Loucy (cell line): ENCODE data around the gene CCDC40.

Experiments used
- H2AFZ ChIP-seq: fragments of 200-600 bp; sonication (generic); 2 replicates; pipeline ENCODE4 v1.6.0; 2016; ENCODE audit warnings: antibody characterized with exemption, mild to moderate bottlenecking, low read length, moderate library complexity
- H3F3A ChIP-seq: fragments of 200-600 bp; 2 replicates; pipeline ENCODE4 v1.6.0; 2016; ENCODE audit warnings: antibody characterized with exemption, low read depth, mild to moderate bottlenecking
- H3K27me3 ChIP-seq: fragments of 200-600 bp; sonication (generic); 2 replicates; pipeline ENCODE4 v1.6.1; 2014; ENCODE audit warnings: low read length, mild to moderate bottlenecking; ENCODE audit not compliant: insufficient read depth, poor library complexity, severe bottlenecking
- H3K36me3 ChIP-seq: fragments of 200-600 bp; sonication (generic); 2 replicates; pipeline ENCODE4 v1.6.1; 2016; ENCODE audit warnings: low read length; ENCODE audit not compliant: insufficient read depth
- H3K4me1 ChIP-seq: fragments of 200-600 bp; sonication (generic); 2 replicates; pipeline ENCODE4 v1.5.1; 2014; ENCODE audit warnings: low read length, mild to moderate bottlenecking; ENCODE audit not compliant: insufficient read depth, poor library complexity, severe bottlenecking
- H3K4me2 ChIP-seq: fragments of 200-600 bp; sonication (generic); 2 replicates; pipeline ENCODE4 v1.6.0; 2014; ENCODE audit warnings: antibody characterized with exemption, low read length, low read depth, mild to moderate bottlenecking; ENCODE audit not compliant: poor library complexity, severe bottlenecking
- H3K4me3 ChIP-seq: fragments of 200-600 bp; sonication (generic); 2 replicates; pipeline ENCODE4 v1.5.1; 2014; ENCODE audit warnings: low read length, mild to moderate bottlenecking, mixed read lengths; ENCODE audit not compliant: poor library complexity, severe bottlenecking
- H3K79me2 ChIP-seq: fragments of 200-600 bp; sonication (generic); 2 replicates; pipeline ENCODE4 v1.6.1; 2014; ENCODE audit warnings: low read length; ENCODE audit not compliant: insufficient read depth
- H3K9ac ChIP-seq: fragments of 200-600 bp; sonication (generic); 2 replicates; pipeline ENCODE4 v1.6.0; 2014; ENCODE audit warnings: mild to moderate bottlenecking, low read depth, low read length, moderate library complexity; ENCODE audit not compliant: poor library complexity, severe bottlenecking
- H3K9me2 ChIP-seq: fragments of 200-600 bp; sonication (generic); replicated peaks from 2 replicates; pipeline ENCODE4 v1.6.1; 2016; ENCODE audit warnings: low read depth, low read length, mixed read lengths
- H3K9me3 ChIP-seq: fragments of 200-600 bp; sonication (generic); 2 replicates; pipeline ENCODE4 v1.6.1; 2014; ENCODE audit warnings: mild to moderate bottlenecking, antibody characterized with exemption, low read length, low read depth; ENCODE audit not compliant: insufficient read depth
- H4K20me1 ChIP-seq: fragments of 200-600 bp; sonication (generic); 2 replicates; pipeline ENCODE4 v1.6.0; 2014; ENCODE audit warnings: antibody characterized with exemption, low read length, mild to moderate bottlenecking; ENCODE audit not compliant: insufficient read depth, poor library complexity, severe bottlenecking
- CTCF ChIP-seq: fragments of 200-600 bp; sonication (generic); conservative IDR thresholded peaks from 2 replicates; pipeline ENCODE4 v1.5.1; 2014; ENCODE audit warnings: mild to moderate bottlenecking, antibody characterized with exemption, low read length
- EZH2phosphoT487 ChIP-seq: fragments of 200-600 bp; IDR thresholded peaks from 2 replicates; pipeline ENCODE4 v1.6.1; 2018; ENCODE audit warnings: antibody characterized with exemption, mild to moderate bottlenecking, moderate library complexity, borderline replicate concordance

CCDC40 gene

GRCh38 chr17:80096561-80097021 is 60.1 kb downstream of the CCDC40 start:
- H3K9me2 ChIP-seq: no peaks in the 10 kb centered on the region
- peaks cover 1% of the 10 kb centered on the region for H3K79me2 ChIP-seq
- H3K27me3 ChIP-seq: no peaks in the 10 kb centered on the region
- no peaks in the 10 kb centered on the region for H3K9me3 ChIP-seq
- no peak overlapping the region for H3K4me2 ChIP-seq
- no peaks in the 10 kb centered on the region for H4K20me1 ChIP-seq
- no peak overlapping the region for H2AFZ ChIP-seq
- no peak for TF ChIP-seq CTCF
- no peak for TF ChIP-seq EZH2phosphoT487
- H3K4me1 ChIP-seq: peaks cover 13% of the 10 kb centered on the region
- H3K36me3 ChIP-seq: no peaks in the 10 kb centered on the region
- H3F3A ChIP-seq: no peaks in the 10 kb centered on the region
- no peak overlapping the region for H3K9ac ChIP-seq
- H3K4me3 ChIP-seq: no peak overlapping the region

- Histone ChIP-seq H3F3A (no peaks in the 10 kb centered on the region), H3K9ac (no peak overlapping the region), H3K4me1 (peaks cover 16% of the 10 kb centered on the region), H3K9me3 (no peaks in the 10 kb centered on the region), H3K79me2 (peaks cover 7% of the 10 kb centered on the region), H3K4me3 (no peak overlapping the region), H2AFZ (no peak overlapping the region), H3K27me3 (no peaks in the 10 kb centered on the region), H3K36me3 (no peaks in the 10 kb centered on the region), H4K20me1 (no peaks in the 10 kb centered on the region), H3K9me2 (no peaks in the 10 kb centered on the region), H3K4me2 (no peak overlapping the region)
- TF ChIP-seq EZH2phosphoT487 (no peak), CTCF (no peak)
Measured at GRCh38 chr17:80097127-80097621, 60.7 kb downstream of the CCDC40 start.

- no peaks in the 10 kb centered on the region for H3K9me3 ChIP-seq
- no peak overlapping the region for H3K9ac ChIP-seq
- H3F3A ChIP-seq: no peaks in the 10 kb centered on the region
- no peaks in the 10 kb centered on the region for H3K27me3 ChIP-seq
- H3K4me3 ChIP-seq: no peak overlapping the region
- TF ChIP-seq CTCF (no peak), EZH2phosphoT487 (no peak)
- H2AFZ ChIP-seq: no peak overlapping the region
- H3K9me2 ChIP-seq: no peaks in the 10 kb centered on the region
- H3K4me2 ChIP-seq: no peak overlapping the region
- H3K36me3 ChIP-seq: no peaks in the 10 kb centered on the region
- no peaks in the 10 kb centered on the region for H4K20me1 ChIP-seq
- peaks cover 7% of the 10 kb centered on the region for H3K79me2 ChIP-seq
- H3K4me1 ChIP-seq: peaks cover 22% of the 10 kb centered on the region
Measured at GRCh38 chr17:80097844-80098691, 61.6 kb downstream of the CCDC40 start.
